GM19043 (cell line): Measurements from ENCODE around the gene FMN2.
"Not testable (repeated sequence)": the region's sequence is repeated elsewhere in the genome, so short reads cannot be mapped to it uniquely, and the experiment has no call there.

Experiments
- ATAC-seq: cut with Tn5 transposase; IDR thresholded peaks from one replicate; pipeline ENCODE4 v1.9.1; 2021; ENCODE audit warnings: low read depth; ENCODE audit not compliant: unreplicated experiment

Gene FMN2

GRCh38 chr1:240244968-240245628 is 153.4 kb downstream of the FMN2 start:
- ATAC-seq: no peak

GRCh38 chr1:240245629-240246020 is 153.9 kb downstream of the FMN2 start:
- ATAC-seq: no peak

GRCh38 chr1:240247899-240248298 is 156.2 kb downstream of the FMN2 start:
- ATAC-seq: no peak

GRCh38 chr1:240254006-240254405 is 162.3 kb downstream of the FMN2 start:
- ATAC-seq: no peak

- ATAC-seq: no peak
Measured at GRCh38 chr1:240254778-240255291, 163.2 kb downstream of the FMN2 start.

- ATAC-seq: no peak
Measured at GRCh38 chr1:240255922-240256321, 164.2 kb downstream of the FMN2 start.

GRCh38 chr1:240256836-240257503 is 165.3 kb downstream of the FMN2 start:
- ATAC-seq: no peak

- ATAC-seq: no peak
Measured at GRCh38 chr1:240258910-240259309, 167.2 kb downstream of the FMN2 start.

GRCh38 chr1:240264494-240264893 is 172.8 kb downstream of the FMN2 start:
- ATAC-seq: not testable (repeated sequence)

- no peak for ATAC-seq
Measured at GRCh38 chr1:240271081-240271480, 179.4 kb downstream of the FMN2 start.

GRCh38 chr1:240274569-240274968 is 182.9 kb downstream of the FMN2 start:
- no peak for ATAC-seq

GRCh38 chr1:240275219-240275618 is 183.5 kb downstream of the FMN2 start:
- not testable (repeated sequence) for ATAC-seq

GRCh38 chr1:240278082-240278481 is 186.4 kb downstream of the FMN2 start:
- ATAC-seq: no peak

GRCh38 chr1:240280560-240281322 is 189.1 kb downstream of the FMN2 start:
- no peak for ATAC-seq

- no peak for ATAC-seq
Measured at GRCh38 chr1:240282061-240282830, 190.6 kb downstream of the FMN2 start.

- no peak for ATAC-seq
Measured at GRCh38 chr1:240284656-240285414, 193.2 kb downstream of the FMN2 start.

GRCh38 chr1:240285540-240285939 is 193.9 kb downstream of the FMN2 start:
- no peak for ATAC-seq

- ATAC-seq: no peak
Measured at GRCh38 chr1:240287722-240288121, 196.0 kb downstream of the FMN2 start.

- no peak for ATAC-seq
Measured at GRCh38 chr1:240293706-240294105, 202.0 kb downstream of the FMN2 start.

GRCh38 chr1:240294566-240294965 is 202.9 kb downstream of the FMN2 start:
- no peak for ATAC-seq
